GM19328 (cell line): ENCODE data around the gene LDB2.

ENCODE experiments used
- ATAC-seq: cut with Tn5 transposase; IDR thresholded peaks from one replicate; pipeline ENCODE4 v1.9.1; 2021; ENCODE audit warnings: mild to moderate bottlenecking, moderate library complexity; ENCODE audit not compliant: unreplicated experiment

LDB2 gene

GRCh38 chr4:16692961-16693506 lies 205.4 kb downstream of the LDB2 start:
- ATAC-seq: no peak

- ATAC-seq: no peak
Observed at GRCh38 chr4:16692524-16692923, 205.9 kb downstream of the LDB2 start.

- no peak for ATAC-seq
Observed at GRCh38 chr4:16692046-16692445, 206.4 kb downstream of the LDB2 start.

GRCh38 chr4:16691450-16691849 lies 207.0 kb downstream of the LDB2 start:
- ATAC-seq: no peak

DNA sequence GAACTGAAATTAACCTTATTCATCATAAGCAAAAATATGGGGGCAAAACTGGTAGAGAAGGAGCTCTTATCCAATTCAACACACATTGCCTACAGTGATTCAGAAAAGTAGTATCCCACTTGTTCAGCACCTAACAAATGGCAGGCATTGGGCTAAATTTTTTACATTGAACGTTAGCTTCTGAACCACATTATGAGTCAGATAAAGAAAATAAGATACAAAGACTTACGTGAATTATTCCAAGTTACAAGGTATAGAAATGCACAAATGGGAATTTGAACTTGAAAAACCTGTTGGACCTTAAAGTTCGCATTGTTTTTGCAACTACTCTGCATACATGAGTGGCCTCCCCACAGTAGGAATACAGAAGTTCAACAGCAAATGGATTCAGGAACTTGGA lies 210.6 kb downstream of the LDB2 start:
- ATAC-seq: no peak

- no peak for ATAC-seq
Observed at GRCh38 chr4:16687011-16687410, 211.4 kb downstream of the LDB2 start.

DNA sequence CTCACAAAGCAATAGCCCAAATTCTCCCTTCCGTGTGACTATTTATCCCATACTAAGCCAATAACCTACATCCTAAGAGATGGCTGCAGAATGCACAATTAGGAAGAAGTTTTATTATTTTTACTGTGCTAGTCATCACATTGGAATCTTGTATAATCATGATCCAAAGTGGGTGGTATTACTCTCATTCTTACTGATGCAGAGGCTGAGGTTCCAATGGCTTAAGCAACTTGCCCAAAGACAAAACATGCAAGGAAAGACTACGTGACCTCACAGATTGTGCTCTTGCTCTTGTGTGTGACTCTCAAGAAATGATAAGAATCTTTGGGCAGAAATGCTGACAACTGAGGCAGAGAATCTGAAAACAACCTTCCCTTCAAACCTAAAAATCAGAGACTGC lies 212.2 kb downstream of the LDB2 start:
- no peak for ATAC-seq

- ATAC-seq: no peak
Observed at GRCh38 chr4:16685536-16685935, 212.9 kb downstream of the LDB2 start.

DNA sequence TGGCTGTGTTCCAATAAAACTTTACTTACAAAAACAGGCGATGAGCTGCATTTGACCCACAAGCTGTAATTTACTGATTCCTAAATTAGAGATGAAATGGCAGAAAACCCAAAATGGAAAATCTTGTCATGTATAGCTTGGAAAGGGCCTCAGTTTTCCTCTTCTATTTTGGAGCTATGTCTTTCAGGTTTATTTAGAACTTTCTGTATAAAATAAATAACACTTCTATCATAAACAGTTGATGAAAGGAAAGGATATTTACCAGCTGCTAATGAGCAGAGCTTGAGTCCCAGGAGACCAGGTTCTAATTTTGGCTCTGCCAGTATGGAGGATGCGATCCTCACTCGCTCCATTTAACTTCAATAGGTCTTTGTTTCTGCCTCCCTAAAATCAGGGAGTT lies 213.5 kb downstream of the LDB2 start:
- no peak for ATAC-seq

- no peak for ATAC-seq
Observed at GRCh38 chr4:16684097-16684496, 214.3 kb downstream of the LDB2 start.

GRCh38 chr4:16682975-16683374 lies 215.5 kb downstream of the LDB2 start:
- ATAC-seq: no peak

- no peak for ATAC-seq
Observed at GRCh38 chr4:16677001-16677944, 221.2 kb downstream of the LDB2 start.

GRCh38 chr4:16676230-16676770 lies 222.1 kb downstream of the LDB2 start:
- no peak for ATAC-seq

DNA sequence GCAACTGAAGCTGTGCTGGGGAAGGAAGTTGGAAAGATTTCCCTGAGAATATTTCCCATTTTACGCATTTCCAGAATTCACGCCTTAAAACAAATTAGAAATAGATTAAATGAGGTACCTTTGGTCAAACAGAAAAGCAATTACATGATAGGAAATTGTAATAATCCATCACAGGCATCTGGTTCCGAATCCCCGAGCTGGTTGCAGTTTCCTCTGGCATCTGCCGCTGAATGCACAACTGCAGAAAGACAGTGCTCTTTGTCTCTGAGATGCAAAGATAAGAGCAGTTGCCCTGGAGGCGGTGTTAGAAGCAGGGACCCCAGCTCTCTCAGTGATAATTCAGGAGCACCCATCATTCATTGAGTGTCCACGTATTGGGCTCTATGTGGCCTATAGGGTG lies 224.4 kb downstream of the LDB2 start:
- no peak for ATAC-seq

GRCh38 chr4:16672421-16672820 lies 226.0 kb downstream of the LDB2 start:
- no peak for ATAC-seq

GRCh38 chr4:16671741-16672140 lies 226.7 kb downstream of the LDB2 start:
- no peak for ATAC-seq

- no peak for ATAC-seq
Observed at GRCh38 chr4:16670727-16671126, 227.7 kb downstream of the LDB2 start.

- ATAC-seq: no peak
Observed at GRCh38 chr4:16669036-16669435, 229.4 kb downstream of the LDB2 start.

GRCh38 chr4:16668488-16668887 lies 230.0 kb downstream of the LDB2 start:
- ATAC-seq: no peak

GRCh38 chr4:16667464-16667863 lies 231.0 kb downstream of the LDB2 start:
- ATAC-seq: no peak

DNA sequence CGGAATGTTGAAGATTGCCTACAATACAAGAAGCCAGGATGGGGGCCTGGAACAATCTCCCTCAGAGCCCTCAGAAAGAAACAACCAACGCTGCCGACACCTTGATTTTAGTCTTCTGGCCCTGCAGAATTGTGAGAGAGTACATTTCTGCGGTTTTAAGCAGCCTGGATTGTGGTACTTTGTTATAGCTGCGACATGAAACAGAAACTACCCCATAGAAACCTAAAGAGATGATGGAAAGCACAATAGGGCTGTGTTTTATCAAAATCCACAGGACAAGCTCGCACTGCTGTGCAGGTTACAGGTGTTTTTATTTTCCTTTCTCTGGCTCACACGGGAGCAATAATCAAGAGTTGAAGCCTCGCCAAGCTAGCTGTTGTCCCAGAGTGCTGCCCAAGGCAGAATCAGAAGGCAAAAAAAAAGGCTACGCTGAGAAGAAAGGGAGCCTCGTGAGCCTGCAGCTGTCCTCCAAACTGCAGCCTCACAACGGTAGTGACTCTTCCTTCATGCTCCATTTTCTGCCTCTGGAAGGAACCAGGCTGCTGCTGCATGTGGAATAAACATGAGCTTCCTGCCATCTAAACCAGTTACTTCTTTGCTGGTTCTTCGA lies 232.4 kb downstream of the LDB2 start:
- ATAC-seq: no peak

DNA sequence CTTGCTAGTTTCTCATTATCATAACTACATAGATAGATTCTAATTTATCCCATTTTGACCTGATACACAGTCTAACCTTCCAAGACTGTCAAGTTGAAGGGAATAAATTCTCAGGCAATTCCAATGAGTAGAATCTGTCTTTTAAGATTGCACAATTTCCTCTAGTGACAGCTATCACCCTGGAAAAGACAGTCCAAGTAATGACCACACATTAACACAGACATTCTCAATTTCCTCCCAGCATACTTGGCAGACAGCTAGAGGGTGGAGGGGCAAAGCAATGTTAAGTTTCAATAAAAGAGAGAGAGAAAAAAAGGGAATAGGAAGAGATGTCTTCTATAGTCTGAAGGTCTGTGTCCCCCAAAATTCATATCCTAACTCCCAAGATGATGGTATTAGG lies 234.7 kb downstream of the LDB2 start:
- ATAC-seq: no peak
